Measurements from ENCODE around the gene LRBA.

DNA sequence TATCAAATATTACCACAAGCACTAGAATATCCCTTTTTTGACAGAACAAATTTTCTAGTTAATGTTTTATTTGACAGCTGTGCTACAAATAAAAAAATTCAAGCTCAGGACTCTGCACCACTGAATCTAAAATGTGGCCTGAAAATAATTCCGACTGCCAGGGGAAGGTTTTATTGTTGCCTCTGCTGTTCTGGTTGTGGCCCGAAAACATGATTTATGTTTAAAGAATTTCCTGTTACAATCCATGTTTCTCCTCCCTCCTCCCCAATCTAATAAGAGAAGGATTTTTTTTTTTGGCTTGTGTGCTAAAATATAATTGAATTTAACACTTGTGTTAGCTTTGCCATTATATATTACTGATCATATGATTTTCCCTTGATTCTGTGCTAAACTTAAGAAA lies 709.1 kb downstream of the LRBA start:
- TF ChIP-seq TAF1 (IDR thresholded peaks at IDR 0.05; ENCODE audit: low read depth, low read length) (no peak), POU2F2 (IDR thresholded peaks at IDR 0.05; ENCODE audit: low read depth, low read length) (no peak), POLR2A (IDR thresholded peaks at IDR 0.05; ENCODE audit: low read depth, low read length) (no peak), POLR2AphosphoS5 (IDR thresholded peaks at IDR 0.05; ENCODE audit: low read depth, low read length) (no peak), SPI1 (IDR thresholded peaks at IDR 0.05; ENCODE audit: low read depth, low read length) (no peak)

Measured in GM12891 (cell line).